CD4-positive, alpha-beta T cell treated with Interleukin-6 for 4 hours (primary cell): ENCODE results near the gene UGT8.
"Not testable (repeated sequence)": the region's sequence is repeated elsewhere in the genome, so short reads cannot be mapped to it uniquely, and the experiment has no call there.

Experiments
- DNase-seq: peaks from one replicate; pipeline ENCODE4 v3.0.0-alpha.2; 2020; ENCODE audit warnings: mixed read lengths

Gene UGT8

DNA sequence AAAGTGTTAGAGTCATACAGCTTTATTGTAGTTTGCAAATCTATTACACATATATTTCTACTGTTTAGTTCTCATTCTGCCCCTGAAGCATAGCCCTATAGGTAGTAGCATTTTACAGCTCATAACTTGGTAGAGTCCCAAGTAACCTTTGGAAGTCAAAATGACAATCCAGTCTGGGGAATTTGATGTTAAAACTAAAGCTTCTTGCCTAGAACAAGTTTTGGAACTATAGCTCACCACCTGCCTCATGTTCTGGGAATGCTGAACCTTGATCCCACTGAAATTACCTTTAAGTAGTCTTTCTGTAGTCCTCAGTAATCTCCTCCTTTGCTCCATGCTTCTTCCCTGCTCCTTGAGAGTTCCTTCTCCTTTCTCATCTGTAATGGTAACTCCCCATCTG lies 8.4 kb downstream of the UGT8 start:
- no peak for DNase-seq

DNA sequence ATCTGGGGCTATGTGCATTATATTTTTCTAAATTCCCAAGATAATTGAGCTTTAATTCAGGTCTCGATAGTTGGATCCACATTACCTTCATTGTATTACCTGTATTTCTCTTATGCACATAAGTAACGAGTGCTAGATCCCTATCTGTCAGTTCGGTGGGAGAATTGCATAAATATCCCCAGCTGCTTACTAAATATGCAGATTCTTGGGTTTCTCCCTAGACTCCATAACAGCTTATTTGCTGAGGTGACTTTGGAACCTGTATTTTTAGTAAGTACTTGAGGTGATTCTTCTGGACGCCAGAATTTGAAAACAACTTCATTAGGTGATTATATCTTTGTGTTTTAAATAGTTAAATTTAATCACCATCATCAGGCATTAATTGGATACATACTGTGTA lies 15.0 kb downstream of the UGT8 start:
- no peak for DNase-seq

- DNase-seq: no peak
These were observed 16.8 kb downstream of the UGT8 start for GRCh38 chr4:114615435-114615834.

DNA sequence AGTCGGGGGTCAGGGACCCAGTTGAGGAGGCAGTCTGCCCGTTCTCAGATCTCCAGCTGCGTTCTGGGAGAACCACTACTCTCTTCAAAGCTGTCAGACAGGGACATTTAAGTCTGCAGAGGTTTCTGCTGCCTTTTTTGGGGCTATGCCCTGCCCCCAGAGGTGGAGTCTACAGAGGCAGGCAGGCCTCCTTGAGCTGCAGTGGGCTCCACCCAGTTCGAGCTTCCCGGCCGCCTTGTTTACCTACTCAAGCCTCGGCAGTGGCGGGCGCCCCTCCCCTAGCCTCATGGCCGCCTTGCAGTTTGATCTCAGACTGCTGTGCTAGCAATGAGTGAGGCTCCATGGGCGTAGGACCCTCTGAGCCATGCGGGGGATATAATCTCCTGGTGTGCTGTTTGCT lies 17.4 kb downstream of the UGT8 start:
- not testable (repeated sequence) for DNase-seq

GRCh38 chr4:114626196-114626595 lies 27.6 kb downstream of the UGT8 start:
- DNase-seq: no peak

DNA sequence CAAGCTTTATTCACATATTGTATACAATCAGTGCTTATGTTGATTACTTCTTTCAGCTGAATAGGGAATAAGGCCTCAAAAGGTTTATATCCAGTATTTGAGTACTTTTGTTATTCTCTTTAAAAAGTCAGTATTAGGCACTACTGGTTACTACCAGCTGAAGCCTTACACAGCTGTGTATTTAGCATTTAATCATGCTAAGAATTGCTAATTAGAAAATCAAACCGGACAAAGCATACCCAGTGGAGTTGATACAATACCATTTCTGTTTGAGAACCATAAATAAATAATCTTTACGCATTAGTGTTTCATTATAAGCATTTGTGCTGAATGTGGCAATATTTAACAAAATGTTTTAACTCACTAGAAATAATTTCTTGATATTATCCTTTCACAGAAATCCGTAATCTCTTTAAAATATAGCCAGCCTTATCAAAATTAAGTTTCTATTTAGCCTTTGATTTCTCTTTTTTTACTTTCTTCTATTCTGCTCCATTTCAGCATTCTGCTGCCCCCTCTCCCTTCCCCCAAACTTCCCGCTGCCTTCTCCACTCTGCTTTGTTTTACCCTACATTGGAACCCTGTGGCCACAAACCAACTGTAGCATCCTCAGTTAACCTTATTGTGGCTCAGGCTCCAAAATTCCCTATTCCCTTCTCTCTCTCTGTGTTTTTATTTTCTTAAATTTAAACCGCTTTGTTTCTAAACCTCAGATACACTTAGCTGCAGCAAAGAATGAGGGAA lies 37.8 kb downstream of the UGT8 start:
- DNase-seq: no peak

DNA sequence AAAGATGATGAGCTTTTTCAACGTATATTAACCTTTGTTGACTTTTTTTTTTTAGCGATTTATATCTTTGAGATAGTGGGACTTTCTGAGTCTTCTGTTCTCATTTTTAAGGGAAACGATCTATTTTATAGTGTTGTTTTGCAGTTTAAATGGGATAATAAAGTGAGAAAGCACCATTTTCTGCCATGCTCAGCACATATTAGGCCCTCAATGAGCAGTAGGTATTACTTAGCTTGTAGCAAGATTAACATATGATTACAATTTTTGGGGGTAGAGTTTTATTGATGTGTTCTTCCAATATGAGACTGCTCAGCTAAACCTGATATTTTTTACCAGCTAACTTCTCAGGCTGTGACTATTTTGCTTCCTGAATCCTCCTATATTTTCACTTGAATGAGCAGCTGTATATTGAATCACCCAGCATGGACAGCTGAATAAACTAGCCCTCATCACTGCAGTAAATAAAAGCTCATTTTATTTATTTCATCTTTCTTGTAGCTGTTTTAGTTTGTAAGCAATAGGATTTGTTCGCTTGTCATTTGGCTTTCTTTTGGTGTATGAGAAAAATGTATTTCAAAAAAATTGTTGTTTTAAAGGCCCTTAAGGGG lies 43.7 kb downstream of the UGT8 start:
- no peak for DNase-seq

DNA sequence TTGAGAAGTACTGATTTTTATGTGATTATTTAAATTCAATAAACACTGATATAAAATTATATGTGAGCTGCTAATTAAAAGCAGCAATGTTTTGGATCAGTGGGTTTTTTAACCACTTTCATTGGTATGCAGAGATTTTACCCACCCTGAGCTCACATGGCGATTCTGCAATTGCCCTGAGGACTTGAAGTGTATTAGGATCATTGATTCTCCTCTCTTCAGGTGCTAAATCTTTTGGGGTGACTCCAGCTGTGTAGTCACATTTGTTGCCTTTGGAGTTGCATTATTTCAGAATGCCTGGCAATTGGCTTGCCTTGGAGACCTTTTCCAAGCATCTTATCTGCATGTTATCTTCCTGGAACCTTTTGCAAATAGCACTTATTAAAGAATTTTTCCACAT lies 51.3 kb downstream of the UGT8 start:
- DNase-seq: no peak

DNA sequence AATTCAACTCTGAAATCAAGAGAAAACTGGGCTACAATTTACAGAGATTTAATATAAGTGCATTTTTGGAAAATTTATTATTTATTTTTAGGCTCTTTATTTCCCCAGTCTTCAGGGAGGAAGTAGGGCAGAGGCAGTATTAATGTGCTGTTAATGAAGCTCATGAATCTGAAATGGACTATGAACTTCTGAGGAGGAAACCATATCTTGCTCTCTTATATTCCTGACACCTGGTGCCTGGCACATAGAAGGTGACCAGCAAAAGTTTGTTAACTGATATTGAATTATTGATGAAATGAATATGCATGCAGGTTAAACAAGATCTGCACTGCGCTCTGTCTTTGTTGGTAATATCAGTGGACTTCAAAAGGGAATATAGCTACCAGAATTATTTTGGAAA lies 55.1 kb downstream of the UGT8 start:
- no peak for DNase-seq

DNA sequence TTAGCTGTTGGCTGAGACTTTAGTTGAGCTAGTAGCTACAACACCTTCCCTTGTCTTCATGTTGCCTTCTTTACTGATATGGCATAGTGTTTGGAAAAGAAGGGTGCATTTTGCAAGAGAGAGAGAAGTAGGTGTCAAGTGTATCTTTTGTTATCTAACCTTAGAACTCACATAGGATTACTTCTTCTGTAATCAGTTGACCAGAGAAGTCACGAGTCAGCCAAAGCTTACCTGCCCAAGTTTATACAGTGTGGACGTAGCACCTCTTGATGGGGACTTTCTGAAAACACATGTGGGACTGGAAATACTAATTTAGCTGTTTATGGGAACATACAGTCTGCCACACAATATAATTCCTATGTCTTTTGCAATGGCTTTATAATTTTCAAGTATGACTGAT lies 56.0 kb downstream of the UGT8 start:
- DNase-seq: no peak

DNA sequence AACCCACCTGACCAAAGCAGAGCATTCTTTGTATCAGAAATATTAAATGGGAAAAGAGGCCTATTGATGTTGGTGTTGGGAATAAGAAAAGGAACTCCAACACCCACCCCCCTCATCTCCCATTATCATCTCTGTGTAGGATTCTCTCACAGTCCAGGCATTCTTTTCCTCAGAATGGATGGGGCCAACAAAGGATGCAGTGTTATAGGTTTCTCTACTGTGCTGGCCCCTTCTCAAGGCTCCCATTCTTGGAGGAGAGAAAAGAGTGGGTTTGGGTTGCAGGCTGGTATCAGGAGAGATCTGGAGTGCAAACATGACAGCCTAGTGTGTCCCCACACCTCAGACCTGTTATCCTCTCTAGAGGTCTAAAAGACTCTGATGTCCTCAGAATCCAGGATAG lies 59.6 kb downstream of the UGT8 start:
- no peak for DNase-seq

DNA sequence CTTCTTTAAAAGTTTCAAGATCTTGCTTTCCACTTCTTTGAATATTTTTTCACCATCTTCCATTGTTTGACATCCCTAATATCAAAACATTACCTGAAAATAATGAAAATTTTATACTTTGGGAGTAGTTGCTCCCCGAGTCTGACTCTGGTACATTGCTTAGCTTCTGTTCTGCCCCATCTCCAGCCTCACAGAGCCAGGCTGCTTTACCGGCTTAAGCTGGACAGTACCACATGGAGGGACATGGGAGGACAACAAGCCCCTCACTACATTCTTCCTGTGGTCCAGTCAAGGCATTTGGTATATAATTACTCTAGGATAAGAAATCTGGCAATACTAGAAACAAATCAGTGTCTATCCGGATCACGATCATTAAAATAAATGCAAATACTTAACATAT lies 60.2 kb downstream of the UGT8 start:
- DNase-seq: no peak

DNA sequence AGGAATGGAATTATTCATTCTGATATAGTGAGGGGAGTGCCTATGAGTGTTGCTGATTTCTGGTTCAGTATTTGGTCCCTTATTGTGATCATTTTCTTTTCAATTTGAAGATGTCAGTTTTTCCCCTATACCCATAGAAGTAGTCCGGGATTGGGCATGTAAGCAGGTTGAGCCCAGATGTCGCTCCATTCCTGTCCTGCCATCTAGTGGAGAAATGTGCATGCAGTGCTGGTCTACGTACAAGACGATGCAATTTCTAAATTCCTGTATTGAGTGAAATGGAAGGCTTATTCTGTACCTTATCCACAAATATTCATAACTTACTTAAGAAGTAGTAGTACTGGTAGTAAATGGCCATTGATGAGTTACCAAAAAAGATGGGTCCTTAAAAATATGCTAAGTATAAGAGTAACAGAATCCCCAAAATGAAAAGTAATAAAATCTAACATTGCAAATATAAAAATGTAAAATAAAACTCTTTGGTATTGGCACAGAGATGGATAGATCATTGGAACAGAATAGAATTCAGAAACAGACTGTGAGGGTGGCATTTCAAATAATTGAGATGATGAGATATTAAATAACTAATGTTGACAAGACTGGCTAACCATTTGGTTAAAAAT lies 60.9 kb downstream of the UGT8 start:
- peak; percentile 10 for DNase-seq

- no peak for DNase-seq
These were observed 64.5 kb downstream of the UGT8 start for GRCh38 chr4:114663083-114663482.

DNA sequence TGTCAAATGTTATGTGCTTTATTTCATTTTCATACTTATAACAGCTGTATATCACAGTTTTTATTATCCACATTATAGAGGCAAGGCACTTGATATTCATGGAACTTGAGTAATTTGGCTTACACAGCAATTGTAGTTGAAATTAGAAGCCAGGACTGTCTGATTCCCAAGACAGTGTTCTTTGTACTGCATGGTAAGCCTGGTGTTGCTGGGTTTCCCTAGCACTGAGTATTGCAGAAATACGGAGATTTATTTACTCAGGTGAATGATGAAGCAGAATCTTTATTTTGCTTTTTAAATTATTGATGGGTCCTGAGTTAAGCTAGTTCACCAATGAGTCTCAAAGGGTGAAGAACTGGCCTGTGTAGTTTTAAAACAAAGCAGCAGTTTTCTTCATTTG lies 70.0 kb downstream of the UGT8 start:
- DNase-seq: no peak

DNA sequence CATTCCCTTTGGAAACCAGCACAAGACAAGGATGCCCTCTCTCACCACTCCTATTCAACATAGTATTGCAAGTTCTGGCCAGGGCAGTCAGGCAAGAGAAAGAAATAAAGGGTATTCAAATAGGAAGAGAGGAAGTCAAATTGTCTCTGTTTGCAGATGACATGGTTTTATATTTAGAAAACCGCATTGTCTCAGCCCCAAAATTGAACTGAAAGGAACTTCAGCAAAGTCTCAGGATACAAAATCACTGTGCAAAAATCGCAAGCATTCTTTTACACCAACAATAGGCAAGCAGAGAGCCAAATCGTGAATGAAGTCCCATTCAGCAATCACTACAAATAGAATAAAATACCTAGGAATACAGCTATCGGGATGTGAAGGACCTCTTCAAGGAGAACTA lies 72.1 kb downstream of the UGT8 start:
- not testable (repeated sequence) for DNase-seq

DNA sequence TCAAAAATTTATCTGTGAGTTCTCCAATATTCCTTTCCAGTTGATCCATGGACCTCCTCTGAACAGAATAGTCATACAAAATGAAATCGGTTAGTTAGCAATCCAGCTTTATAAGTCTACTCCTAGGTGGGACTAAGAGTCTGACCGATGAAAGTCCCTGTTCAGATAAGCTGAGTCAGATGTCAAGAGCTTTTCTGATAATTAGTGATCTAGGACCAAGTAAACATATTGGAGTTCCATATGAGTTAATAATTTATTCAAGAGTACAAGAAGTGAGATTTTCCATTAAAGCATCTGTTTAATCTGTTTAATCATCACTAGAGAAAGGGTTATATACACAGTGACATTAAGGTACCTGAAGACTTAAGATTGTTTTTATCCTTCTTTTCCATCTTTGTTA lies 74.7 kb downstream of the UGT8 start:
- DNase-seq: no peak

DNA sequence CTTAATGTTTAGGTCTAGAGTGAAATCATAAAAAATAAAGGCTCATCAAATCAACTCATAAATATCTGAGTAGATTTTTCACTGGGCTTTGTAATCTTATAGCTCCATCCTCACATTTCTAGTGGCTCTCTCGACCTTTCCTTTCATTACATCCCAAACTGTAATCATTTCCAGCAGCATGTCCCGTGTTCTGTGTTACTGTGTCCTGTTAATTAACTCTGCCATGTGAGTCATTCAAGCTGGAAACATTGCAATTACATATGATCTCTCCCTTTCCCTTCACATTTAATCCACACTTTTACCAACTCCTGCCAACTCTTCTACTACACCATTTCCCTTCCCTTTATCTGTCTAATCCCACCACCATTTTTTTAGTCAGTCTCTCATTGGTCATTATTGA lies 75.5 kb downstream of the UGT8 start:
- DNase-seq: no peak

DNA sequence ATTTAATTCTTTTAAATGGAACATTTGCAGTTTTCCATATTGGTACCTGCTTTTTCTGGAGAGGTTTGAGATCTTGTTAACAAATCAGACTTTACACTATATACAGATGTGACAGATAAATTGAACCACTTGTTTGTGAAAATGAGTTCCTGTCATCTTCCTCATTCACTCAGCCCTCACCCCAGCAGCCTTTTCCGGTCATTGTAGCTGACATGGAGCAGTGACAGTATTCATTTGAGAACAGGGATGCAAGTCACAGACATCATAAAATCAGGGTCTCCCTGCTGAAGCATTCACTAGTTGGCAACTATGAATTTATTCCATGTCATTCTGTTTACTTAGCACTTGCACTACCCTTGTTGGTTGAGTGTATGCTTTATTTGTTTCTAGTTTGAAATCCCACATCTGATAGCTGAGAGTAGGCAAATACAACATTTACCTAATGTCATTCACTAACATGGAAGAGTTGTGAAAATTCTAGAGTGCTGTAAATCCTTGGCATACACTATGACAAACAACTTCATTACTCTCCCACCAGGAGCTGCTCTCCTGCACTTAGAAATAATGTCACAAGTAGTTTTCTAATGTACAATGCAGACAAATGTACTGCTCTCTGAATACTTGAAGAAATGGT lies 78.9 kb downstream of the UGT8 start:
- no peak for DNase-seq

DNA sequence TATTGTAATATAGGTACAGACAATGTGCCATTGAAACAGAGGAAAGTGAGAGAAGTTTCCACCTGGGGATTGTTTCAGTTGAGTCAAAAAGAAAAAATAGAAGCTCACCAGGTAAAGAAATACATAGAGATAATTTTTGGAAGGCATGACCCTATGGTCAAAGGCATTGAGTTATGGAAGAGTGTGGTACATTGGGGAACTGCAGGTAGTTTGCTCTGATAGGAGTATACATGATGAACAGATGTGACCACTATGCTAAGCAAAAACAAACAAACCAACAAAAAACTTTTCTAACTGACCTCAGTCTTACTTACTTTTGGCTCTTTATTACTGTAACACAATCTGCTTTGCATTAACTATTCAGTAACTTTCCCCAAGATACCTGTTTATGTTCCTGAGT lies 85.9 kb downstream of the UGT8 start:
- DNase-seq: no peak

GRCh38 chr4:114688059-114688458 lies 89.5 kb downstream of the UGT8 start:
- no peak for DNase-seq

DNA sequence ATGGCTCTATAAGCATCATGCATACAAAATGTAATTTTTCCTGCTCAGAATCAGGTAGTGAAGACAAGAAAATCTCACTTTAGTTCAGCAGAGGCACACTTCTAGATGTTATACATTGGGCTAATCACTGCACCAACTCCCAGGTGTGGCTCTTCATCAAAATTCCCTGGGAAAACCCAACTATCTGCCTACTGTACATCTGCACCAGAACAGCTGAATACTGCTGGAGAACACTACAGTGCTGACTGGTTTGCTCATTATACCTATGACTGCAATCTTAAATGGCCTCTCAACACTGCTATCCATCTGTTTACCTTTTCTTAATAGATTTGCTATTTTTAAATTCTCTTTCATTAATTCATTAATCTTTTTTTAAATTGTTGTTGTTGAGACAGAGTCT lies 92.0 kb downstream of the UGT8 start:
- no peak for DNase-seq

- DNase-seq: no peak
These were observed 93.3 kb downstream of the UGT8 start for GRCh38 chr4:114691865-114692264.

GRCh38 chr4:114692958-114693357 lies 94.4 kb downstream of the UGT8 start:
- DNase-seq: no peak
